HG03460 (cell line): ENCODE measurements around the gene DCAF8.

Experiments used
- ATAC-seq: cut with Tn5 transposase; IDR thresholded peaks from one replicate; pipeline ENCODE4 v1.9.1; 2021; ENCODE audit not compliant: unreplicated experiment

Gene DCAF8

GRCh38 chr1:160264795-160265307 is 2.5 kb upstream of the DCAF8 start:
- no peak for ATAC-seq

- peak; percentile 31 for ATAC-seq
These were observed 825 bp downstream of the DCAF8 start for GRCh38 chr1:160261556-160261892.

- no peak for ATAC-seq
These were observed 1.7 kb downstream of the DCAF8 start for GRCh38 chr1:160260406-160261382.

GRCh38 chr1:160258177-160258798 is 4.1 kb downstream of the DCAF8 start:
- no peak for ATAC-seq

GRCh38 chr1:160257411-160258015 is 4.8 kb downstream of the DCAF8 start:
- no peak for ATAC-seq

- no peak for ATAC-seq
These were observed 5.8 kb downstream of the DCAF8 start for GRCh38 chr1:160256396-160257046.

- ATAC-seq, result no peak
These were observed 6.5 kb downstream of the DCAF8 start for GRCh38 chr1:160255781-160256300.

GRCh38 chr1:160251687-160252526 is 10.4 kb downstream of the DCAF8 start:
- peak; percentile 83 for ATAC-seq

GRCh38 chr1:160251011-160251410 is 11.3 kb downstream of the DCAF8 start:
- no peak for ATAC-seq

- no peak for ATAC-seq
These were observed 15.3 kb downstream of the DCAF8 start for GRCh38 chr1:160247053-160247452.

- no peak for ATAC-seq
These were observed 16.9 kb downstream of the DCAF8 start for GRCh38 chr1:160245434-160245833.

GRCh38 chr1:160244209-160244608 is 18.1 kb downstream of the DCAF8 start:
- ATAC-seq, result no peak

GRCh38 chr1:160243767-160244166 is 18.6 kb downstream of the DCAF8 start:
- no peak for ATAC-seq

GRCh38 chr1:160239582-160240299 is 22.6 kb downstream of the DCAF8 start:
- no peak for ATAC-seq

- no peak for ATAC-seq
These were observed 23.9 kb downstream of the DCAF8 start for GRCh38 chr1:160238408-160238807.

GRCh38 chr1:160237558-160237957 is 24.8 kb downstream of the DCAF8 start:
- no peak for ATAC-seq

GRCh38 chr1:160236806-160237205 is 25.5 kb downstream of the DCAF8 start:
- no peak for ATAC-seq

GRCh38 chr1:160232911-160233310 is 29.4 kb downstream of the DCAF8 start:
- no peak for ATAC-seq

- no peak for ATAC-seq
These were observed 33.9 kb downstream of the DCAF8 start for GRCh38 chr1:160228431-160228830.
